ENCODE results near the gene PLIN5. TPM values are rescaled to one million over a fixed set of nuclear protein-coding genes. Genes with fewer than 3 reads are reported as not detected.

Gene PLIN5
- total RNA-seq, 1 donor from 2014 or later, result 17.1 TPM

GRCh38 chr19:4523306-4524110, 11.5 kb downstream of the PLIN5 start:
- Histone ChIP-seq H3K4me3 (no peak overlapping the region), H3K9me3 (no peaks in the 10 kb centered on the region), H3K27ac (no peak overlapping the region), H3K36me3 (no peaks in the 10 kb centered on the region), H3K27me3 (no peaks in the 10 kb centered on the region), H3K4me1 (peaks cover 0 to 3% of the 10 kb centered on the region in 2 donors)
- no peak for DNase-seq (ENCODE audit: low spot score in 2 of 2)
- peak in 2 of 3 experiments; percentile 35 to 48 for TF ChIP-seq CTCF (IDR thresholded peaks at IDR 0.05)
- intact Hi-C loops (cut with DNase I), result no loop called here

DNA sequence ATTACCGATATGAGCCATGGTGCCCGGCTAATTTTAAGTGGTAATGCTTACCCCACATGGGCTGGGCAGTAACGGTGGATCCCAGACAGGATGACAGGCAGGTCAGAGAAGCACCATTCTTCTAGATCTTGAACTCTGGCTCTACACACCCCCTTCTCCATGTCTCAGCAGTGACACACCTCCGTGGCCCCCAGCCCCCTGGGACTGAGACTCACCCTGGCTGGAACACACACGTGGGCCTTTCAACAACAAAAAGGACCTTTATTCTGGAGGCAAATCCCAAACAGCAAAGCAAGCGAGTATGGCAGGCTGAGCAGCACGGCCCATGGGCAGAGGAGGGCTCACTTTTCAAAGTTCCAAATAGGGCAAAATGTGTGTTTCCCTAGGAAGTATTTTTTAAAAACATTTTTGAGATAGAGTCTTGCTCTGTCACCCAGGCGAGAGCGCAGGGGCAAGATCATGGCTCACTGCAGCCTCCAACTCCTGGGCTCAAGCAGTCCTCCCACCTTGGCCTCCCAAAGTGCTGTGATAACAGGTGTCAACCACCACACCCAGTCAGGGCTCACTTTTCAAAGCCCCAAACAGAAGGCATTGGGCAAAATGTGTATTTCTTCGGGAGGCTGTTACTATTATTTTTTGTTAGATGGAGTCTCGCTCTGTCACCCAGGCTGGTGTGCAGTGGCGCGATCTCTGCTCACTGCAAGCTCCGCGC, 12.6 kb downstream of the PLIN5 start:
- intact Hi-C loops (cut with DNase I), result no loop called here
- H3K4me3 ChIP-seq, result no peak overlapping the region
- H3K36me3 ChIP-seq, result no peaks in the 10 kb centered on the region
- no peak for TF ChIP-seq CTCF (IDR thresholded peaks at IDR 0.05)
- H3K4me1 ChIP-seq, result peaks cover 3 to 12% of the 10 kb centered on the region in 2 donors
- no peak for DNase-seq (ENCODE audit: low spot score in 2 of 2)
- no peak overlapping the region for H3K27ac ChIP-seq
- H3K9me3 ChIP-seq, result no peaks in the 10 kb centered on the region
- H3K27me3 ChIP-seq, result no peaks in the 10 kb centered on the region

- no peak for TF ChIP-seq CTCF (IDR thresholded peaks at IDR 0.05)
- H3K27me3 ChIP-seq, result no peaks in the 10 kb centered on the region
- no peaks in the 10 kb centered on the region for H3K36me3 ChIP-seq
- DNase-seq (ENCODE audit: low spot score in 2 of 2), result no peak
- H3K27ac ChIP-seq, result no peak overlapping the region
- H3K9me3 ChIP-seq, result no peaks in the 10 kb centered on the region
- intact Hi-C loops (cut with DNase I), result no loop called here
- H3K4me3 ChIP-seq, result no peak overlapping the region
- peaks cover 3 to 13% of the 10 kb centered on the region in 2 donors for H3K4me1 ChIP-seq
Measured at GRCh38 chr19:4521888-4522242, 13.2 kb downstream of the PLIN5 start.

DNA sequence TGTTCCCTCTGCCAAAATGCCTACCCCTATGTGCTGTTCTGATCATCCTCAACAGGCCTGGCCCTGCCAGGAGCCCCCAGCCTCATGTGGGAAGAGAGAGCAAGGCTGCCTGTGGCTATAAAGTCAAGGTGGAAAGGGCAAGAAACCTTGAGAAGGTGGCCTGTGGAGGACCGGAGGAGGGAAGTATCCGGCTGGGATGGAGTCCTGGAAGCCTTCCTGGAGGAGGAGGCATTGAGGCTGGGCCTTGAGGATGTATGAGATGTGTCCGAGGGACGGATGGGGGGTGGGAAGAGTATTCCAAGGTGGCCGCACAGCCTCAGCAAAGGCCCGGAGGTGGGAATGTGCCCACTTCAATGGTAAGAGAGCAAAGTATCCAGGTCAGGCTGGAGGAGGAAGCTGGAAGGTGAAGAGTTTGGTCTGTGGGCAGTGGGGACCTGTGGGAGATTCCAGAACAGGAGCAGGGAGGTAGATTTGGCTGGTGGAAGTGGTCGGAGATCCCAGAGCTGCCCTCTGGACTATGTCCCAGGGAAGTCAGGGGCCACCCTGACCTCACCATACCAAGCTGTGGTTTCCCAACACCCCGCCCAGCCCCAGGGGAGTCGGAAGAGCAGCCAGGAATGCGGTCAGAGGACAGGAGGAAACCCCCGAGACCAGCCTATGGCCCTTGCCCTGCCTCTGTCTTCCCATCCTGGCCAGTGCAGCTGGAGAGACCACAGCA, 13.7 kb downstream of the PLIN5 start:
- intact Hi-C loops (cut with DNase I), result no loop called here
- no peaks in the 10 kb centered on the region for H3K9me3 ChIP-seq
- no peaks in the 10 kb centered on the region for H3K36me3 ChIP-seq
- H3K4me3 ChIP-seq, result no peak overlapping the region
- no peak for TF ChIP-seq CTCF (IDR thresholded peaks at IDR 0.05)
- H3K27me3 ChIP-seq, result no peaks in the 10 kb centered on the region
- no peak overlapping the region for H3K27ac ChIP-seq
- no peak for DNase-seq (ENCODE audit: low spot score in 2 of 2)
- H3K4me1 ChIP-seq, result peaks cover 3 to 13% of the 10 kb centered on the region in 2 donors

- H3K9me3 ChIP-seq, result no peaks in the 10 kb centered on the region
- H3K4me1 ChIP-seq, result peaks cover 3 to 13% of the 10 kb centered on the region in 2 donors
- DNase-seq (ENCODE audit: low spot score in 2 of 2), result no peak
- H3K27ac ChIP-seq, result no peak overlapping the region
- no peak for TF ChIP-seq CTCF (IDR thresholded peaks at IDR 0.05)
- no peaks in the 10 kb centered on the region for H3K27me3 ChIP-seq
- intact Hi-C loops (cut with DNase I), result no loop called here
- H3K4me3 ChIP-seq, result no peak overlapping the region
- no peaks in the 10 kb centered on the region for H3K36me3 ChIP-seq
Measured at GRCh38 chr19:4519521-4520277, 15.3 kb downstream of the PLIN5 start.
